ENCODE results near the gene SUCLG2.

- no peak for TF ChIP-seq CTCF (IDR thresholded peaks at IDR 0.05)
- no peak for TF ChIP-seq POLR2A (IDR thresholded peaks at IDR 0.05)
These were observed 4.3 kb downstream of the SUCLG2 start for GRCh38 chr3:67650084-67650483.
